DND-41 (cell line): ENCODE results near the gene BZW2.

Source experiments
- CTCF ChIP-seq: IDR thresholded peaks from 2 replicates; pipeline ENCODE4 v1.5.1; 2012; ENCODE audit warnings: borderline replicate concordance, low read length, moderate library complexity, mild to moderate bottlenecking; ENCODE audit not compliant: poor library complexity, severe bottlenecking; ENCODE audit errors: extremely low read depth
- EZH2 ChIP-seq: IDR thresholded peaks from 3 replicates; pipeline ENCODE4 v1.6.1; 2012; ENCODE audit warnings: borderline replicate concordance, low read depth, mild to moderate bottlenecking, moderate library complexity, low read length, inconsistent platforms; ENCODE audit not compliant: severe bottlenecking

- TF ChIP-seq CTCF (no peak), EZH2 (no peak)
Measured at GRCh38 chr7:16651396-16652239, 5.6 kb downstream of the BZW2 start.
